ENCODE data around the gene KCTD13. TPM values are rescaled to one million over a fixed set of nuclear protein-coding genes. Genes with fewer than 3 reads are reported as not detected.

The KCTD13 gene
- total RNA-seq, 1 donor from 2014 or later = 30.5 TPM

DNA sequence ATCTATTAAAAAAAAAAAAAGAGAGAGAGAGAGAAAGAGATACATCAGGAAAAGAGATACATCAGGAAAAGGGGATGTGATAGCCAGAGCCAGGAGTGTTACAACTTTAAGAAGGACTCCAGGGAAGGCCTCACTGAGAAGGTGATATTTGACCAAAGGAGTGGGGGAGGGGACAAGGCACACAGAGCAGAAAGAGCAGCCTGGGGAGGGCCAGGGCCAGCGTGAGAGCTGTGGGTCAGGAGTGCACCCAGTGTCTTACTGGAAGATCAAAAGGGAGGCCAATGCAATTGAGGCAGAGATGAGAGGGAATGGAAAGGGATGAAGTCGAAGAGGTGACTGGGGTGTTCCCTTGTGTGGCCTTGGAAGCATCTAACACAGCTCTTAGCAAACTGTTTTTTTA, 18.1 kb downstream of the KCTD13 start:
- Mint-ChIP-seq H3K27me3 (ENCODE audit: low read depth) (peaks cover 4% of the 10 kb centered on the region), H3K27ac (no peak overlapping the region), H3K36me3 (peaks cover 8% of the 10 kb centered on the region), H3K9me3 (no peaks in the 10 kb centered on the region), H3K4me3 (no peak overlapping the region), H3K4me1 (no peaks in the 10 kb centered on the region)
- DNase-seq (ENCODE audit: low spot score in 2 of 2, unreplicated experiment in 2 of 2) = no peak
- TF ChIP-seq, protein P1, sequence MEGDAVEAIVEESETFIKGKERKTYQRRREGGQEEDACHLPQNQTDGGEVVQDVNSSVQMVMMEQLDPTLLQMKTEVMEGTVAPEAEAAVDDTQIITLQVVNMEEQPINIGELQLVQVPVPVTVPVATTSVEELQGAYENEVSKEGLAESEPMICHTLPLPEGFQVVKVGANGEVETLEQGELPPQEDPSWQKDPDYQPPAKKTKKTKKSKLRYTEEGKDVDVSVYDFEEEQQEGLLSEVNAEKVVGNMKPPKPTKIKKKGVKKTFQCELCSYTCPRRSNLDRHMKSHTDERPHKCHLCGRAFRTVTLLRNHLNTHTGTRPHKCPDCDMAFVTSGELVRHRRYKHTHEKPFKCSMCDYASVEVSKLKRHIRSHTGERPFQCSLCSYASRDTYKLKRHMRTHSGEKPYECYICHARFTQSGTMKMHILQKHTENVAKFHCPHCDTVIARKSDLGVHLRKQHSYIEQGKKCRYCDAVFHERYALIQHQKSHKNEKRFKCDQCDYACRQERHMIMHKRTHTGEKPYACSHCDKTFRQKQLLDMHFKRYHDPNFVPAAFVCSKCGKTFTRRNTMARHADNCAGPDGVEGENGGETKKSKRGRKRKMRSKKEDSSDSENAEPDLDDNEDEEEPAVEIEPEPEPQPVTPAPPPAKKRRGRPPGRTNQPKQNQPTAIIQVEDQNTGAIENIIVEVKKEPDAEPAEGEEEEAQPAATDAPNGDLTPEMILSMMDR (IDR thresholded peaks at IDR 0.05; ENCODE audit: unreplicated experiment) = no peak

- no peak for DNase-seq (ENCODE audit: low spot score in 2 of 2, unreplicated experiment in 2 of 2)
- H3K9me3 Mint-ChIP-seq = no peaks in the 10 kb centered on the region
- H3K27me3 Mint-ChIP-seq (ENCODE audit: low read depth) = peaks cover 9% of the 10 kb centered on the region
- no peak overlapping the region for H3K4me3 Mint-ChIP-seq
- H3K4me1 Mint-ChIP-seq = peaks cover 4% of the 10 kb centered on the region
- H3K27ac Mint-ChIP-seq = no peak overlapping the region
- TF ChIP-seq, protein P1 (IDR thresholded peaks at IDR 0.05; ENCODE audit: unreplicated experiment) = no peak
- H3K36me3 Mint-ChIP-seq = peaks cover 4% of the 10 kb centered on the region
Measured at GRCh38 chr16:29906520-29907244, 19.3 kb downstream of the KCTD13 start.

- Mint-ChIP-seq H3K4me1 (peaks cover 6% of the 10 kb centered on the region), H3K9me3 (no peaks in the 10 kb centered on the region), H3K4me3 (no peak overlapping the region), H3K36me3 (peaks cover 4% of the 10 kb centered on the region), H3K27ac (no peak overlapping the region), H3K27me3 (ENCODE audit: low read depth) (peaks cover 11% of the 10 kb centered on the region)
- TF ChIP-seq, protein P1 (IDR thresholded peaks at IDR 0.05; ENCODE audit: unreplicated experiment) = no peak
- DNase-seq (ENCODE audit: low spot score in 2 of 2, unreplicated experiment in 2 of 2) = no peak
Measured at GRCh38 chr16:29905668-29906067, 20.4 kb downstream of the KCTD13 start.

DNA sequence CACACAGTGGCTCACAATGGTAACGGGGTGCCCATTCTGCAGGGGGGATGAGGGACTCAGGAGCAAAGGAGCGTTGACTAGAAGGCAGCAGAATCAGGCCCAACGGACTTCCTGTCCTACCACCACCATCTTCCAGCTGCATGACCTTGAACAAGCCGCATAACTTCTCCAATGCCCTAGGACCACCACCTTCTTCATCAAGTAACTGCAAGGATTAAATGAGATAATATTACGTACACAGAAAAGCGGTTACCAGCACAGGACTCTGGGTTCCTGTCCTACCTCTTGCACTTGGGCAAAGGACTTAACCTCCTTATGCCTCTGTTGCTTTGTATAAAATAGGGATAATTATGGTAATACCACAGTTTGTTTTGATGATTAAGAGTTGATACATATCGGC, 21.1 kb downstream of the KCTD13 start:
- TF ChIP-seq, protein P1 (IDR thresholded peaks at IDR 0.05; ENCODE audit: unreplicated experiment) = no peak
- DNase-seq (ENCODE audit: low spot score in 2 of 2, unreplicated experiment in 2 of 2) = no peak
- no peaks in the 10 kb centered on the region for H3K9me3 Mint-ChIP-seq
- peaks cover 4% of the 10 kb centered on the region for H3K36me3 Mint-ChIP-seq
- H3K4me3 Mint-ChIP-seq = no peak overlapping the region
- H3K27ac Mint-ChIP-seq = no peak overlapping the region
- H3K27me3 Mint-ChIP-seq (ENCODE audit: low read depth) = peaks cover 15% of the 10 kb centered on the region
- peaks cover 9% of the 10 kb centered on the region for H3K4me1 Mint-ChIP-seq

GRCh38 chr16:29903590-29903989, 22.4 kb downstream of the KCTD13 start:
- Mint-ChIP-seq H3K4me1 (peaks cover 14% of the 10 kb centered on the region), H3K4me3 (no peak overlapping the region), H3K36me3 (peaks cover 4% of the 10 kb centered on the region), H3K27ac (no peak overlapping the region), H3K9me3 (no peaks in the 10 kb centered on the region), H3K27me3 (ENCODE audit: low read depth) (peaks cover 25% of the 10 kb centered on the region)
- no peak for DNase-seq (ENCODE audit: low spot score in 2 of 2, unreplicated experiment in 2 of 2)
- TF ChIP-seq, protein P1 (IDR thresholded peaks at IDR 0.05; ENCODE audit: unreplicated experiment) = no peak

All from mesothelial cell of epicardium (in vitro differentiated cells).